Transverse colon (tissue), 4 donors: ENCODE data around the gene ITGA6. TPM values are rescaled to one million over a fixed set of nuclear protein-coding genes. Genes with fewer than 3 reads are reported as not detected.

ENCODE experiments used
- DNase-seq: peaks from one replicate; pipeline ENCODE4 v3.0.0-alpha.2; 2019
- H3K27ac ChIP-seq, 4 donors: fragments of 200-600 bp; sonication (generic); 2 replicates each; pipeline ENCODE4 v1.5.1; 2016 to 2018; ENCODE audit warnings: inconsistent platforms in 4 of 4
- H3K27me3 ChIP-seq: fragments of 200-600 bp; sonication (generic); 2 replicates; pipeline ENCODE4 v1.5.1; 2017; ENCODE audit warnings: inconsistent platforms
- H3K36me3 ChIP-seq, 4 donors: fragments of 200-600 bp; sonication (generic); 2 replicates each; pipeline ENCODE4 v1.5.1; 2017 to 2019; ENCODE audit warnings: inconsistent platforms in 4 of 4
- H3K4me1 ChIP-seq, 4 donors: fragments of 200-600 bp; sonication (generic); 2 replicates each; pipeline ENCODE4 v1.5.1; 2017 to 2020; ENCODE audit warnings: inconsistent platforms in 4 of 4
- H3K4me3 ChIP-seq, 4 donors: fragments of 200-600 bp; sonication (generic); 1 replicate in 1 of 4; 2 replicates in 3 of 4; pipeline versions ENCODE4 v1.5.1 to v1.6.1; 2017 to 2019; ENCODE audit warnings: inconsistent platforms in 4 of 4
- H3K9me3 ChIP-seq, 2 donors: fragments of 200-600 bp; sonication (generic); 2 replicates each; pipeline ENCODE4 v1.5.1; 2017 to 2019; ENCODE audit warnings: inconsistent platforms in 2 of 2
- CTCF ChIP-seq, 5 experiments: fragments of 200-600 bp in 3 of 5; fragments of 450-650 bp in 2 of 5; sonication (generic) in 3 of 5; IDR thresholded peaks; 1 replicate in 2 of 5; 2 replicates in 3 of 5; pipeline ENCODE4 v1.5.1; 2016 to 2017; ENCODE audit warnings: antibody characterized with exemption in 5 of 5, inconsistent platforms in 3 of 5, mild to moderate bottlenecking in 2 of 5, moderate library complexity in 1 of 5
- EP300 ChIP-seq: sonication (generic); formaldehyde crosslinking; IDR thresholded peaks from one replicate; pipeline ENCODE4 v1.6.1; 2017; ENCODE audit warnings: antibody characterized with exemption, low read depth
- POLR2A ChIP-seq: fragments of 450-650 bp; IDR thresholded peaks from one replicate; pipeline ENCODE4 v1.6.1; 2016; ENCODE audit warnings: antibody characterized with exemption, mild to moderate bottlenecking, moderate library complexity
- POLR2AphosphoS5 ChIP-seq, 3 donors: sonication (generic); formaldehyde crosslinking; IDR thresholded peaks; one replicate each; pipeline ENCODE4 v1.6.1; 2016; ENCODE audit warnings: antibody characterized with exemption in 3 of 3
- WGBS, 2 donors: methylation state at CpG; one replicate each; pipeline ENCODE4 v1.1.5; 2018; ENCODE audit warnings: low coverage in 1 of 2; 5-methylcytosine and 5-hydroxymethylcytosine counted together
- in situ Hi-C, 4 donors: fragments of 200-750 bp; cut with MboI; loops; one replicate each; pipeline versions ENCODE4 v1.15.0 to v1.15.1; 2017; ENCODE audit warnings: low sequenced_read_pairs in 3 of 4, low pct_ligation_motif_present in 1 of 4, low pct_unique_long_range_greater_than_20kb in 1 of 4
- intact Hi-C: fragments of 100-400 bp; cut with DNase I; formaldehyde crosslinking; loops from one replicate; pipeline ENCODE4 v1.15.1; 2023; ENCODE audit warnings: low total_unique reads
- total RNA-seq, 4 donors: library from RNA; depleted of rRNA; stranded (reverse); fragments of >200 nt; gene quantifications; one replicate each; pipeline ENCODE4 v1.1.0, GENCODE V29; 2016

The ITGA6 gene
- total RNA-seq, 4 donors from 2014 or later = 80.4 to 267 (median 207) TPM

- H3K4me1 ChIP-seq = peaks cover 10 to 59% (median 38%) of the 10 kb centered on the region in 4 donors
- no peak for DNase-seq
- intact Hi-C loops (no loop called here), in situ Hi-C loops (no loop called here)
- WGBS, 2 donors = 33 to 54% methylated on average over 1 of the region's 1 CpG
- H3K36me3 ChIP-seq = no peaks in the 10 kb centered on the region
- H3K4me3 ChIP-seq = peak overlapping the region in 3 of 4 donors; percentile 74 to 83 (median 82)
- peaks cover 10% of the 10 kb centered on the region for H3K27me3 ChIP-seq
- H3K27ac ChIP-seq = peak overlapping the region; percentile 95 to 97 (median 96)
- H3K9me3 ChIP-seq = no peaks in the 10 kb centered on the region
- no peak for TF ChIP-seq EP300
- no peak for TF ChIP-seq POLR2A
- TF ChIP-seq CTCF (IDR thresholded peaks at IDR 0.05) = no peak
- no peak for TF ChIP-seq POLR2AphosphoS5 (IDR thresholded peaks at IDR 0.05)
These were observed 2.6 kb downstream of the ITGA6 start for GRCh38 chr2:172430027-172430426.

DNA sequence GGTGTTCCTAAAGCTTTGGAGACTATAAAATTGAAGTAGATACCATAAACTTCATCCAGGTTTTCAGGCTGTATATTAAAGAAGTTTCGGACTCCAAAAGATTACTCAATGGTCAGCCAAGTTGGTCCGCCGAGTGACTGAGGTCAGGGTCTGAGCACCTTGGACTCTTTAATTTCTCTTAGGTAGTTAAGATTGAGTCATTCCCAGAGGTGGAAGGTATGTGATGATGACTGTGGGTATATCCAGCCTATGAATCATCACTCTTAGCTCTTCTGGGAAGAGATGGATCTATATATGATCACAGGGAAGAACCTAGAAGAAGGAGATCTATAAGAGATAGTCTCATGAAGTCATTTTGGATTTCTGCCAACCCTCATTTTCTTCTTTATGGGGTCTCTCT, 3.3 kb downstream of the ITGA6 start:
- intact Hi-C loops = no loop called here
- H3K27ac ChIP-seq = peak overlapping the region; percentile 95 to 97 (median 96)
- TF ChIP-seq CTCF (IDR thresholded peaks at IDR 0.05) = no peak
- TF ChIP-seq POLR2AphosphoS5 (IDR thresholded peaks at IDR 0.05) = peak in 2 of 3 donors; percentile 39 to 54
- no peak for TF ChIP-seq EP300
- H3K4me3 ChIP-seq = peak overlapping the region in 1 of 4 donors; percentile 19
- H3K27me3 ChIP-seq = peaks cover 10% of the 10 kb centered on the region
- peaks cover 10 to 65% (median 40%) of the 10 kb centered on the region in 4 donors for H3K4me1 ChIP-seq
- DNase-seq = no peak
- no peaks in the 10 kb centered on the region for H3K9me3 ChIP-seq
- in situ Hi-C loops = no loop called here
- no peaks in the 10 kb centered on the region for H3K36me3 ChIP-seq
- WGBS, 2 donors = 50 to 51% methylated on average over 1 to 3 of the region's 3 CpGs

GRCh38 chr2:172431463-172431862, 4.1 kb downstream of the ITGA6 start:
- TF ChIP-seq POLR2AphosphoS5 (IDR thresholded peaks at IDR 0.05) = peak in 2 of 3 donors; percentile 14 to 65
- no peak for TF ChIP-seq POLR2A
- no peak for TF ChIP-seq CTCF (IDR thresholded peaks at IDR 0.05)
- Histone ChIP-seq H3K4me3 (no peak overlapping the region), H3K27me3 (peaks cover 10% of the 10 kb centered on the region), H3K9me3 (no peaks in the 10 kb centered on the region), H3K27ac (peak overlapping the region; percentile 95 to 97 (median 96)), H3K4me1 (peaks cover 10 to 71% (median 45%) of the 10 kb centered on the region in 4 donors), H3K36me3 (no peaks in the 10 kb centered on the region)
- WGBS, 2 donors = 26 to 29% methylated on average over 2 to 4 of the region's 4 CpGs
- DNase-seq = peak; percentile 48
- intact Hi-C loops = no loop called here
- in situ Hi-C loops = no loop called here

- peaks cover 10 to 71% (median 43%) of the 10 kb centered on the region in 4 donors for H3K4me1 ChIP-seq
- 46 to 53% methylated on average over 2 of the region's 2 CpGs for WGBS, 2 donors
- TF ChIP-seq POLR2A (no peak), CTCF (IDR thresholded peaks at IDR 0.05) (no peak), POLR2AphosphoS5 (IDR thresholded peaks at IDR 0.05) (no peak), EP300 (no peak)
- peak overlapping the region; percentile 95 to 97 (median 96) for H3K27ac ChIP-seq
- H3K4me3 ChIP-seq = no peak overlapping the region
- no peak for DNase-seq
- no peaks in the 10 kb centered on the region for H3K36me3 ChIP-seq
- in situ Hi-C loops (no loop called here), intact Hi-C loops (no loop called here)
- peaks cover 6% of the 10 kb centered on the region for H3K27me3 ChIP-seq
- no peaks in the 10 kb centered on the region for H3K9me3 ChIP-seq
These were observed 4.6 kb downstream of the ITGA6 start for GRCh38 chr2:172431993-172432392.
